ENCODE measurements around the gene RAB15. TPM values are rescaled to one million over a fixed set of nuclear protein-coding genes. Genes with fewer than 3 reads are reported as not detected.

RAB15 gene
- total RNA-seq, 6 donors from 2014 or later = 16.8 to 39.8 (median 22.8) TPM

DNA sequence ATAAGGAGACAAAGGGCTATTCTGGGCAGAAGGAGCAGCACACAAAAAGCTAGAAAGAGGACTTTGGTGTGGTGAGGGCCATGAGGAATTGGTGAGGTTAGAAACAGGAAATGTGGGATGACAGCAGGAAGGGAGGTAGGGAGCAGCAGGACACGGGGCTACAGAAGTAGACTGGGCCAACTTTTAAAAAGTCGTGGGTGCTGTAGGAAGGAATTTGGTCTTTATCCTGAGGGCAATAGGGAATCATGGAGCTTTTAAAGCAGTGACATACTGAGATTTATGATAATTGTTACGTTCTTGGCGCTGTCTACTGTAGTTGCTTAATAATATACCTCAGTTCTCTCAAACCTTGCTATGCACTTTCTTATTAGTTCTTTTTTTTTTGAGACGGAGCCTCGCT lies 66.1 kb downstream of the RAB15 start:
- Histone ChIP-seq H3K27ac (no peak overlapping the region), H3K9me3 (no peaks in the 10 kb centered on the region), H3K36me3 (no peaks in the 10 kb centered on the region), H3K4me3 (no peak overlapping the region), H3K4me1 (peaks cover 0 to 5% (median 0%) of the 10 kb centered on the region in 4 donors), H3K27me3 (no peaks in the 10 kb centered on the region)
- TF ChIP-seq POLR2A (IDR thresholded peaks at IDR 0.05) (no peak), POLR2AphosphoS5 (IDR thresholded peaks at IDR 0.05) (no peak), EP300 (IDR thresholded peaks at IDR 0.05) (no peak), CTCF (IDR thresholded peaks at IDR 0.05) (no peak)
- DNase-seq (no peak), ATAC-seq (ENCODE audit: low FRiP score in 2 of 2) (no peak)
- 62 to 64% methylated on average over 6 of the region's 6 CpGs for WGBS, 2 donors

DNA sequence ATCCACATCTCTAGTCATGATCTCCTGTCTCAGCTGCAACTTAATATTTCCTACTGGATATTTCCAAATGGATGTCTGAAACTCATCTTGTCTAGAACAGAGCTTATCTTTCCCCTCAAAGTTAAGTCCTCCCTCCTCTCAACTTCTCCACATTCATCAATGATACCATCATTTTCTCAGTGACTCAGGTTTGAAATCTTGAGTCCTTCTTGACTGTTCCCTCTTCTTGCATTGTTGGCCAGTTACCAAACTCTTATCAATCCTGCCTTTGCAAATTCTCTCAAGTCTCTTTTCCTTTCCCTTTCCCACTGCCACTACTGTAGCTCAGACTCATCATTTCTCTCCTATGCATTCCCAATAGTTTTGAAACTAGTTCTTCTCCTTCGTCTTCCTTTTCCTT lies 72.2 kb downstream of the RAB15 start:
- ATAC-seq (ENCODE audit: low FRiP score in 2 of 2) (no peak), DNase-seq (no peak)
- WGBS, 2 donors = 64 to 68% methylated on average over 1 of the region's 1 CpG

More for the DNA sequence above, 72.2 kb downstream of the RAB15 start:
- Histone ChIP-seq H3K27me3 (no peaks in the 10 kb centered on the region), H3K4me3 (no peak overlapping the region), H3K4me1 (no peaks in the 10 kb centered on the region), H3K27ac (no peak overlapping the region), H3K9me3 (no peaks in the 10 kb centered on the region), H3K36me3 (no peaks in the 10 kb centered on the region)
- no peak for TF ChIP-seq POLR2A (IDR thresholded peaks at IDR 0.05)
- no peak for TF ChIP-seq EP300 (IDR thresholded peaks at IDR 0.05)
- TF ChIP-seq CTCF (IDR thresholded peaks at IDR 0.05) = no peak
- TF ChIP-seq POLR2AphosphoS5 (IDR thresholded peaks at IDR 0.05) = no peak

Small RNA genes within 50 kb of the gene (small RNA-seq; reads per million reads assigned to genes)
- 0 reads per million in 4 donors for gene RPPH1-2P

Other genes starting within 250 kb of the RAB15 start
- 1 to 10 TPM; 2.1 to 3.3 (median 2.7) TPM for gene SPTB, start 92.4 kb downstream of the RAB15 start, total RNA-seq
- 10 to 100 TPM; 18.3 to 99.6 (median 49.2) TPM for gene CHURC1, start 57.9 kb downstream of the RAB15 start, total RNA-seq
- gene GPX2, start 29.6 kb downstream of the RAB15 start, total RNA-seq = 1 to 10 TPM in 5 of 6 donors, under 1 TPM in 1; 0.91 to 9.5 (median 2.2) TPM
- 10 to 100 TPM in 5 of 6 donors, 1 to 10 TPM in 1; 9.5 to 30.1 (median 16.0) TPM for gene FNTB, start 14.6 kb upstream of the RAB15 start, total RNA-seq
- gene MAX, start 130.2 kb upstream of the RAB15 start, total RNA-seq = 100 to 1,000 TPM in 2 of 6 donors, 10 to 100 TPM in 4; 53.7 to 146 (median 68.2) TPM